ENCODE data around the gene NPIPB6.

NPIPB6 gene

GRCh38 chr16:28297308-28297707 lies 66.0 kb downstream of the NPIPB6 start:
- no peak overlapping the region for H3K27ac ChIP-seq
- H3K4me3 ChIP-seq (ENCODE audit: low read depth, low read length): no peak overlapping the region
- peaks cover 22% of the 10 kb centered on the region for H3K27me3 ChIP-seq (replicated peaks)
- no peak for TF ChIP-seq CTCF (IDR thresholded peaks at IDR 0.05; ENCODE audit: low read depth, low read length, missing control alignments)
- in situ Hi-C loops (cut with HindIII; ENCODE audit: low pct_ligation_motif_present, low sequenced_read_pairs): no loop called here
- no peaks in the 10 kb centered on the region for H3K36me3 ChIP-seq (replicated peaks)
- no peak for DNase-seq

- H3K27me3 ChIP-seq (replicated peaks): peaks cover 22% of the 10 kb centered on the region
- in situ Hi-C loops (cut with HindIII; ENCODE audit: low pct_ligation_motif_present, low sequenced_read_pairs): no loop called here
- no peak for TF ChIP-seq CTCF (IDR thresholded peaks at IDR 0.05; ENCODE audit: low read depth, low read length, missing control alignments)
- no peaks in the 10 kb centered on the region for H3K36me3 ChIP-seq (replicated peaks)
- no peak overlapping the region for H3K4me3 ChIP-seq (ENCODE audit: low read depth, low read length)
- DNase-seq: no peak
- no peak overlapping the region for H3K27ac ChIP-seq
Measured at GRCh38 chr16:28295276-28295675, 68.0 kb downstream of the NPIPB6 start.

GRCh38 chr16:28294201-28294600 lies 69.1 kb downstream of the NPIPB6 start:
- Histone ChIP-seq H3K36me3 (replicated peaks) (no peaks in the 10 kb centered on the region), H3K27me3 (replicated peaks) (peaks cover 22% of the 10 kb centered on the region), H3K4me3 (ENCODE audit: low read depth, low read length) (no peak overlapping the region), H3K27ac (no peak overlapping the region)
- in situ Hi-C loops (cut with HindIII; ENCODE audit: low pct_ligation_motif_present, low sequenced_read_pairs): no loop called here
- TF ChIP-seq CTCF (IDR thresholded peaks at IDR 0.05; ENCODE audit: low read depth, low read length, missing control alignments): no peak
- DNase-seq: no peak

GRCh38 chr16:28293601-28293960 lies 69.7 kb downstream of the NPIPB6 start:
- Histone ChIP-seq H3K4me3 (ENCODE audit: low read depth, low read length) (no peak overlapping the region), H3K27ac (no peak overlapping the region), H3K27me3 (replicated peaks) (peaks cover 22% of the 10 kb centered on the region), H3K36me3 (replicated peaks) (no peaks in the 10 kb centered on the region)
- TF ChIP-seq CTCF (IDR thresholded peaks at IDR 0.05; ENCODE audit: low read depth, low read length, missing control alignments): no peak
- in situ Hi-C loops (cut with HindIII; ENCODE audit: low pct_ligation_motif_present, low sequenced_read_pairs): no loop called here
- no peak for DNase-seq

- H3K36me3 ChIP-seq (replicated peaks): no peaks in the 10 kb centered on the region
- no peak overlapping the region for H3K27ac ChIP-seq
Measured at GRCh38 chr16:28292731-28293600, 70.3 kb downstream of the NPIPB6 start.

More at GRCh38 chr16:28292731-28293600, 70.3 kb downstream of the NPIPB6 start:
- in situ Hi-C loops (cut with HindIII; ENCODE audit: low pct_ligation_motif_present, low sequenced_read_pairs): no loop called here
- TF ChIP-seq CTCF (IDR thresholded peaks at IDR 0.05; ENCODE audit: low read depth, low read length, missing control alignments): no peak
- Histone ChIP-seq H3K4me3 (ENCODE audit: low read depth, low read length) (peak overlapping the region; percentile 44), H3K27me3 (replicated peaks) (peaks cover 22% of the 10 kb centered on the region)
- DNase-seq: no peak

All from brain microvascular endothelial cell (primary cell).